Cardiac fibroblast (primary cell): Measurements from ENCODE around the gene PTMA.

Source experiments
- DNase-seq, 2 donors: peaks; one replicate each; pipeline versions ENCODE4 v3.0.0 to v3.0.0-alpha.2; 2010; ENCODE audit warnings: low read depth in 2 of 2
- H3K4me3 ChIP-seq, 2 donors: replicated peaks in 1 of 2; 1 replicate in 1 of 2; 2 replicates in 1 of 2; pipeline ENCODE4 v1.5.1; 2011; ENCODE audit warnings: low read depth in 2 of 2, low read length in 2 of 2, mild to moderate bottlenecking in 2 of 2, moderate library complexity in 1 of 2
- CTCF ChIP-seq: IDR thresholded peaks from one replicate; pipeline ENCODE4 v1.5.1; 2011; ENCODE audit warnings: low read depth, mild to moderate bottlenecking, low read length, inconsistent platforms

Gene PTMA

GRCh38 chr2:231668981-231669380 is 39.3 kb upstream of the PTMA start:
- TF ChIP-seq CTCF = no peak
- no peak overlapping the region for H3K4me3 ChIP-seq
- DNase-seq = no peak

- no peak overlapping the region for H3K4me3 ChIP-seq
- TF ChIP-seq CTCF = no peak
- DNase-seq = no peak
Observed at GRCh38 chr2:231671270-231672050, 36.9 kb upstream of the PTMA start.

- H3K4me3 ChIP-seq = no peak overlapping the region
- TF ChIP-seq CTCF = peak; percentile 24
- peak; percentile 40 to 63 for DNase-seq
Observed at GRCh38 chr2:231672617-231673347, 35.5 kb upstream of the PTMA start.

- no peak overlapping the region for H3K4me3 ChIP-seq
- TF ChIP-seq CTCF = no peak
- peak in 1 of 2 donors; percentile 41 for DNase-seq
Observed at GRCh38 chr2:231673348-231673770, 35.0 kb upstream of the PTMA start.

- peak; percentile 56 to 62 for DNase-seq
- peak; percentile 88 for TF ChIP-seq CTCF
- H3K4me3 ChIP-seq = no peak overlapping the region
Observed at GRCh38 chr2:231674587-231675338, 33.6 kb upstream of the PTMA start.

GRCh38 chr2:231676243-231676642 is 32.1 kb upstream of the PTMA start:
- no peak for TF ChIP-seq CTCF
- H3K4me3 ChIP-seq = no peak overlapping the region
- DNase-seq = no peak
